Measurements from ENCODE around the gene JPH3. TPM values are rescaled to one million over a fixed set of nuclear protein-coding genes. Genes with fewer than 3 reads are reported as not detected.

JPH3 gene
- total and polyA plus RNA-seq, 10 of the 15 experiments (the other 5 are each of a cell fraction or from before 2014, with no cell fraction given) = 0.05 TPM; not detected in 9

DNA sequence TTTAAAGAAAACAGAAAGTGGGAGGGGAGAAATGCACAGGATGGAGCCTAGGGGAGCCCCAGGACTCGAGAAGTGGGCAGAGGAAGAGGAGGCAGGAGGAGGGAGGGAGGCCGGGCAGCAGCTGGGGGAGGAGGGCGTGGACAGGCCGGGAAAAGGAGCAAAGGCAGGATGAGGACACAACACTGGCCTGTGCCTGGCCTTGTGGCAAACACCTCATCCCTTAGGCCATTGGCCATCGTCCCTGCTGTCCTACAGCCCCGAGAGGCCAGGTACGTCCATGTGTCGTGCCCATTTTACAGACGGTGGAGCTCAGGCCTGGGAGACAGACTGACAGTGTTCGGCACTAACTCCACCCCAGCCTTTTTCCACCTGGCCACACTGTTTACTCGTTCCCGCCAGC is 15.9 kb downstream of the JPH3 start:
- in situ Hi-C loops (cut with MboI) = no loop called here
- Histone ChIP-seq H3K27ac (ENCODE audit: control insufficient read depth, insufficient read depth) (no peak overlapping the region), H3K4me2 (ENCODE audit: control insufficient read depth, insufficient read depth) (no peak overlapping the region), H3K79me2 (ENCODE audit: control insufficient read depth, insufficient read depth, low read length) (no peaks in the 10 kb centered on the region), H3K4me3 (no peak overlapping the region), H4K20me1 (ENCODE audit: control insufficient read depth, insufficient read depth) (no peaks in the 10 kb centered on the region), H3K9me3 (replicated peaks; ENCODE audit: control insufficient read depth, insufficient read depth, low read length) (no peaks in the 10 kb centered on the region), H3K9ac (ENCODE audit: control insufficient read depth, insufficient read depth, low read length) (no peak overlapping the region), H3K4me1 (ENCODE audit: control insufficient read depth, insufficient read depth, low read length) (no peaks in the 10 kb centered on the region), H2AFZ (ENCODE audit: control insufficient read depth, low read depth, low read length) (no peak overlapping the region), H3K36me3 (ENCODE audit: control insufficient read depth in 2 of 2, insufficient read depth in 2 of 2, low read length in 1 of 2) (no peaks in the 10 kb centered on the region), H3K27me3 (replicated peaks in 1 of 2; ENCODE audit: control insufficient read depth in 2 of 2, insufficient read depth in 2 of 2, low read length in 1 of 2) (no peaks in the 10 kb centered on the region)
- no peak for ATAC-seq
- intact Hi-C loops (cut with micrococcal nuclease; ENCODE audit: unreplicated experiment) = no loop called here
- ChIA-PET POLR2A (no interaction called here), SMC1A (ENCODE audit: uncharacterized antibody, unreplicated experiment) (no interaction called here), RAD21 (ENCODE audit: unreplicated experiment) (no interaction called here), CTCF (interaction anchor here (1.0 to 1.4 kb wide), 2 partner anchors 17 to 47 kb away, joined by 3 to 5 read pairs; no protein-coding TSS in a partner anchor)
- 20% methylated on average over 9 of the region's 12 CpGs for WGBS (ENCODE audit: insufficient coverage, insufficient replicate concordance, low lambda C conversion rate, missing lambda C conversion rate)
- FAIRE-seq = no peak
- BruUV-seq (replicated peaks) = no TSS peak
- no peak for DNase-seq (ENCODE audit: low read depth, low spot score)
- TF ChIP-seq MTA3 (IDR thresholded peaks at IDR 0.05; ENCODE audit: borderline replicate concordance, low read length) (no peak), IRF3 (IDR thresholded peaks at IDR 0.05) (no peak), POLR2AphosphoS5 (IDR thresholded peaks at IDR 0.05; ENCODE audit: low read length) (no peak), MEF2B (IDR thresholded peaks at IDR 0.05; ENCODE audit: partially characterized antibody, poor library complexity, severe bottlenecking) (no peak), E2F4 (IDR thresholded peaks at IDR 0.05; ENCODE audit: low read depth, low read length) (no peak), NFYA (IDR thresholded peaks at IDR 0.05; ENCODE audit: borderline replicate concordance, low read depth, low read length) (no peak), ZBTB40 (IDR thresholded peaks at IDR 0.05; ENCODE audit: borderline replicate concordance) (no peak), MAX (IDR thresholded peaks at IDR 0.05; ENCODE audit: low read depth, low read length) (no peak), NR2F1 (conservative IDR thresholded peaks at IDR 0.05) (no peak), KLF5 (IDR thresholded peaks at IDR 0.05; ENCODE audit: partially characterized antibody) (no peak), CEBPB (IDR thresholded peaks at IDR 0.05; ENCODE audit: borderline replicate concordance in 1 of 2, low read depth in 2 of 2, low read length in 2 of 2) (no peak), HDAC6 (IDR thresholded peaks at IDR 0.05; ENCODE audit: unreplicated experiment) (no peak), NRF1 (conservative IDR thresholded peaks at IDR 0.05; ENCODE audit: low read depth, low read length) (no peak)
- TF ChIP-seq, protein P1, sequence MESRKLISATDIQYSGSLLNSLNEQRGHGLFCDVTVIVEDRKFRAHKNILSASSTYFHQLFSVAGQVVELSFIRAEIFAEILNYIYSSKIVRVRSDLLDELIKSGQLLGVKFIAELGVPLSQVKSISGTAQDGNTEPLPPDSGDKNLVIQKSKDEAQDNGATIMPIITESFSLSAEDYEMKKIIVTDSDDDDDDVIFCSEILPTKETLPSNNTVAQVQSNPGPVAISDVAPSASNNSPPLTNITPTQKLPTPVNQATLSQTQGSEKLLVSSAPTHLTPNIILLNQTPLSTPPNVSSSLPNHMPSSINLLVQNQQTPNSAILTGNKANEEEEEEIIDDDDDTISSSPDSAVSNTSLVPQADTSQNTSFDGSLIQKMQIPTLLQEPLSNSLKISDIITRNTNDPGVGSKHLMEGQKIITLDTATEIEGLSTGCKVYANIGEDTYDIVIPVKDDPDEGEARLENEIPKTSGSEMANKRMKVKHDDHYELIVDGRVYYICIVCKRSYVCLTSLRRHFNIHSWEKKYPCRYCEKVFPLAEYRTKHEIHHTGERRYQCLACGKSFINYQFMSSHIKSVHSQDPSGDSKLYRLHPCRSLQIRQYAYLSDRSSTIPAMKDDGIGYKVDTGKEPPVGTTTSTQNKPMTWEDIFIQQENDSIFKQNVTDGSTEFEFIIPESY (IDR thresholded peaks at IDR 0.05) = no peak

Measured in GM12878 (cell line).